Fibroblast of lung (primary cell): ENCODE results near the gene ADGRD2. TPM values are rescaled to one million over a fixed set of nuclear protein-coding genes. Genes with fewer than 3 reads are reported as not detected.

Experiments used
- DNase-seq, 2 donors: peaks; one replicate each; pipeline versions ENCODE4 v3.0.0 to v3.0.0-alpha.2; 2010; ENCODE audit warnings: low read depth in 2 of 2
- H2AFZ ChIP-seq: 2 replicates; pipeline ENCODE4 v1.5.1; 2012; ENCODE audit warnings: low read length, control low read depth, inconsistent platforms
- H3K27ac ChIP-seq: 2 replicates; pipeline ENCODE4 v1.5.1; 2011; ENCODE audit warnings: low read length, control low read depth; ENCODE audit not compliant: insufficient read depth
- H3K27me3 ChIP-seq: 2 replicates; pipeline ENCODE4 v1.5.1; 2011; ENCODE audit warnings: mild to moderate bottlenecking, low read length; ENCODE audit not compliant: control insufficient read depth, insufficient read depth
- H3K36me3 ChIP-seq: 2 replicates; pipeline ENCODE4 v1.5.1; 2011; ENCODE audit warnings: low read length; ENCODE audit not compliant: control insufficient read depth, insufficient read depth
- H3K4me1 ChIP-seq: 2 replicates; pipeline ENCODE4 v1.5.1; 2011; ENCODE audit warnings: low read length; ENCODE audit not compliant: control insufficient read depth, insufficient read depth; ENCODE audit errors: extremely low read depth
- H3K4me2 ChIP-seq: 2 replicates; pipeline ENCODE4 v1.5.1; 2011; ENCODE audit warnings: low read length, control low read depth; ENCODE audit not compliant: insufficient read depth; ENCODE audit errors: extremely low read depth
- H3K4me3 ChIP-seq, 4 experiments: fragments of 200-600 bp in 1 of 4; sonication (generic) in 1 of 4; replicated peaks in 1 of 4; 2 replicates each; pipeline ENCODE4 v1.5.1; 2011 to 2016; ENCODE audit warnings: low read length in 4 of 4, low read depth in 3 of 4, mild to moderate bottlenecking in 3 of 4, control low read depth in 2 of 4, inconsistent platforms in 1 of 4, mixed read lengths in 1 of 4; ENCODE audit not compliant: insufficient read depth in 1 of 4; ENCODE audit errors: control extremely low read depth in 1 of 4
- H3K79me2 ChIP-seq: 2 replicates; pipeline ENCODE4 v1.5.1; 2012; ENCODE audit warnings: mild to moderate bottlenecking, low read length, inconsistent platforms; ENCODE audit not compliant: control insufficient read depth, insufficient read depth
- H3K9ac ChIP-seq: 2 replicates; pipeline ENCODE4 v1.5.1; 2011; ENCODE audit warnings: mild to moderate bottlenecking, low read length, control low read depth; ENCODE audit not compliant: insufficient read depth
- H3K9me3 ChIP-seq: 2 replicates; pipeline ENCODE4 v1.5.1; 2012; ENCODE audit warnings: low read depth, low read length; ENCODE audit not compliant: control insufficient read depth, insufficient read depth
- H4K20me1 ChIP-seq: 2 replicates; pipeline ENCODE4 v1.5.1; 2011; ENCODE audit warnings: low read length; ENCODE audit not compliant: control insufficient read depth, insufficient read depth; ENCODE audit errors: extremely low read depth
- CTCF ChIP-seq, 2 donors: IDR thresholded peaks in 1 of 2; conservative IDR thresholded peaks in 1 of 2; 1 replicate in 1 of 2; 2 replicates in 1 of 2; pipeline ENCODE4 v1.5.1; 2011 to 2012; ENCODE audit warnings: low read length in 2 of 2, control low read depth in 1 of 2, inconsistent platforms in 1 of 2, low read depth in 1 of 2, mild to moderate bottlenecking in 1 of 2
- EZH2 ChIP-seq: IDR thresholded peaks from 2 replicates; pipeline ENCODE4 v1.5.1; 2012; ENCODE audit warnings: low read length, control low read depth, mild to moderate bottlenecking; ENCODE audit errors: missing control alignments
- polyA plus RNA-seq, 2 donors: library from polyadenylated mRNA; depleted of rRNA in 1 of 2; stranded (reverse) in 1 of 2; unstranded in 1 of 2; fragments of >200 nt; gene quantifications; 2 replicates each; pipeline ENCODE4 v1.2.1, GENCODE V29; 2011 to 2012; ENCODE audit warnings: missing spikeins in 1 of 2
- total RNA-seq: library from RNA; depleted of rRNA; stranded (reverse); fragments of >200 nt; gene quantifications from 2 replicates; pipeline ENCODE4 v1.2.1, GENCODE V29; 2014

ADGRD2 gene
- total and polyA plus RNA-seq, 2 donors (not counting 1 experiment from before 2014, with no cell fraction given), result not detected

DNA sequence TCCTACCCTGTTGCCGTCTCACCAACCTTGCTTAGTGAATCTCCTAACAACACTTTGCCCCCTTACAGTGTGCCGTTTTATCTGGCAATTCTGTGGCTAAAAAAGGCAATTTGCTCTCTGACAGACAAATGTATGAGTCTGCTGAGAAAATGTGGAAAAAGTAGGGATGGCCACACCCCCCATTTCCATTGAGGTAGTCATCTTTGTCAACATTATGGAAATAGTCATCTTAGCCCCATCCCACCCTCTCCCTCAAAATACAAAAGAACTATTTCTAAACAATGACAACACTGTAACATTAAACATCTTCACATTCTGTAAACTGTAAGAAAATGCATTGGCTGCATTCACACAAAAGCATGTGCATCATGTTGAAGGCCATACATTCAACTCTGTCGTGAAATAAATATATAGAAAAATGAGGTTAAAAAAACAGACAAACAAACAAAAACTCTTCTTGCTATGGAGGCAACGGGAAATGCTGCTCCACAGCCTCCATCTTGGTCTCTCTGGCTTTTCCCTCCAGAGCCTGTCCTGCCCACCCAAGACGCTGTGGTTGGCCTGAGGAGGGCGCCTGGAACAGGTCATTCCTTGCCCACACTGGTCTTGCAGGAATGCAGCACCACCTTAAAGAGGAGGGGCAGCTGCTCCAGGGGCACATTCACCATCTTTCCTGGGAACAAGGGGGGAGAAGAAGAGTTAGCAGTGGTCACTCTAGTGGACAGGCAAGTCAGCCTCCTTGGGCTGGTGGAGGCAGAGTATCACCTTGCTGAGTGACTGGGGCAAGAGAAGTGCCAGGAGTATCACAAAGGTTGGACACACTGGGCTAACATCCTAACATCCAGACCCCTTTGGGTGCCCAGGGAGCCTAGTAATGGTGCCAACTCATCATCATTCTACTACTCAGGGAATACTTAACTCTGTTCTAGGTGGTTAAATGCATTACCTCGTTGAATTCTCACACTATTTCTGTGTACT is 72.2 kb downstream of the ADGRD2 start:
- Histone ChIP-seq H3K79me2 (no peaks in the 10 kb centered on the region), H3K9ac (no peak overlapping the region), H2AFZ (no peak overlapping the region), H3K9me3 (no peaks in the 10 kb centered on the region), H3K4me1 (no peaks in the 10 kb centered on the region), H3K27ac (no peak overlapping the region), H4K20me1 (no peaks in the 10 kb centered on the region), H3K4me2 (no peak overlapping the region), H3K27me3 (peaks cover 12% of the 10 kb centered on the region), H3K4me3 (no peak overlapping the region), H3K36me3 (no peaks in the 10 kb centered on the region)
- TF ChIP-seq EZH2, result no peak
- DNase-seq, result no peak

- H3K4me3 ChIP-seq, result no peak overlapping the region
These were observed 75.9 kb downstream of the ADGRD2 start for GRCh38 chr9:124526174-124526573.

GRCh38 chr9:124527781-124528180 is 77.5 kb downstream of the ADGRD2 start:
- no peak overlapping the region for H3K4me3 ChIP-seq
- no peak overlapping the region for H3K27ac ChIP-seq
- no peak overlapping the region for H2AFZ ChIP-seq
- no peaks in the 10 kb centered on the region for H4K20me1 ChIP-seq
- H3K9me3 ChIP-seq, result no peaks in the 10 kb centered on the region
- no peaks in the 10 kb centered on the region for H3K4me1 ChIP-seq
- H3K4me2 ChIP-seq, result no peak overlapping the region
- peak; percentile 14 to 68 for DNase-seq
- no peak overlapping the region for H3K9ac ChIP-seq
- no peaks in the 10 kb centered on the region for H3K36me3 ChIP-seq
- no peak for TF ChIP-seq EZH2
- TF ChIP-seq CTCF (conservative IDR thresholded peaks at IDR 0.05 in 1 of 2, IDR thresholded peaks at IDR 0.05 in 1 of 2; ENCODE audit: low read depth in 1 of 2, low read length in 2 of 2), result no peak
- no peaks in the 10 kb centered on the region for H3K79me2 ChIP-seq
- H3K27me3 ChIP-seq, result no peaks in the 10 kb centered on the region

More at GRCh38 chr9:124526174-124526573, 75.9 kb downstream of the ADGRD2 start:
- Histone ChIP-seq H3K36me3 (no peaks in the 10 kb centered on the region), H3K27ac (no peak overlapping the region), H3K9ac (no peak overlapping the region), H3K27me3 (no peaks in the 10 kb centered on the region), H3K4me1 (no peaks in the 10 kb centered on the region), H4K20me1 (no peaks in the 10 kb centered on the region), H3K79me2 (no peaks in the 10 kb centered on the region), H3K4me2 (no peak overlapping the region), H2AFZ (no peak overlapping the region), H3K9me3 (no peaks in the 10 kb centered on the region)
- TF ChIP-seq CTCF (conservative IDR thresholded peaks at IDR 0.05 in 1 of 2, IDR thresholded peaks at IDR 0.05 in 1 of 2; ENCODE audit: low read depth in 1 of 2, low read length in 2 of 2), result no peak
- TF ChIP-seq EZH2, result no peak
- DNase-seq, result no peak

Other genes starting within 250 kb of the ADGRD2 start
- 64.5 and 71.2 TPM in 2 replicates for gene NEK6, start 192.5 kb upstream of the ADGRD2 start, total RNA-seq
- gene NEK6, start 192.5 kb upstream of the ADGRD2 start, polyA plus RNA-seq, result 71.4 and 102 TPM in 2 replicates
- 200 and 206 TPM in 2 replicates for gene PSMB7, start 35.0 kb upstream of the ADGRD2 start, total RNA-seq
- gene PSMB7, start 35.0 kb upstream of the ADGRD2 start, polyA plus RNA-seq, result 290 and 398 TPM in 2 replicates
- gene NR5A1, start 56.9 kb downstream of the ADGRD2 start, total RNA-seq, result not detected in 2 replicates
- not detected in 2 replicates for gene NR5A1, start 56.9 kb downstream of the ADGRD2 start, polyA plus RNA-seq